CD4-positive, alpha-beta T cell treated with Interferon gamma for 1 hour (primary cell): ENCODE measurements around the gene FAH.

Experiments
- DNase-seq: peaks from one replicate; pipeline ENCODE4 v3.0.0-alpha.2; 2020

Gene FAH

GRCh38 chr15:80174017-80174746 lies 21.4 kb downstream of the FAH start:
- no peak for DNase-seq

DNA sequence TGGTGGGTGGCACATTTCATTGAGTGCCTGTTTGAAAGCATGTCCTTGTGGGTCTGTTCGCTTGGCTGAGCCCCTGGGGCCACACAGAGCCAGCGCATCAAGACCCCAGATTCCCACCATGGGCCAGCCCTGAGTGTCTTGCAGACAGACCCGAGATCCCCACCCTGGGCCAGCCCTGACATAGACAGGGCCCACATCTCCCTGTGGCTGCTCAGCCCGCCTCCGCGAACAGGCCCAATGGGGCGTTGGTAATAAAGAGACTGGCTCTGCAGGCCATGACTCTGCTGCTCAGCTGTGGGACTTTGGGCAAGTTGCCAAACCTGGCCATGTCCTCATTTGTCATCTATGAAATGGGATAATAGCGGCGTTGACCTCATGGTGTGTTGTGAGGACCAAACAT lies 22.6 kb downstream of the FAH start:
- no peak for DNase-seq

GRCh38 chr15:80176443-80176842 lies 23.6 kb downstream of the FAH start:
- no peak for DNase-seq

DNA sequence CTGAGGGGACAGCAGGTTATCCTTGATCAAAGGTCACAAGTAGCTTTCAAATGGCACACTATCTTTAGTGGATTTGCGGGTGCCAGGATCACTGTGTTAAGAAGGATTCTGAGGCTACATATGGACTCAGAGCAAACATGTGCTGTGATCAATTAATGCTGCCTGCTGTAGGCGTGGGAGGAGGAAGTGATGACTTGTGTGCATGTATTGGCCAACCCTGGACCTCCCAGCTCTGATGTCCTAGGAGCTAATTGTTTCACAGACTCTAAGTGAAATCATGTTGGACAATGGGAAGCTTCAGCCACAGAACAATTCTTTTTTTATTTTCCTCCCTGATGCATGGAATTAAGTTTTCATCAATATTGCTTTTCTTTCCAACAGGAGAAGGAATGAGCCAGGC lies 24.4 kb downstream of the FAH start:
- no peak for DNase-seq

GRCh38 chr15:80179025-80179759 lies 26.4 kb downstream of the FAH start:
- no peak for DNase-seq

DNA sequence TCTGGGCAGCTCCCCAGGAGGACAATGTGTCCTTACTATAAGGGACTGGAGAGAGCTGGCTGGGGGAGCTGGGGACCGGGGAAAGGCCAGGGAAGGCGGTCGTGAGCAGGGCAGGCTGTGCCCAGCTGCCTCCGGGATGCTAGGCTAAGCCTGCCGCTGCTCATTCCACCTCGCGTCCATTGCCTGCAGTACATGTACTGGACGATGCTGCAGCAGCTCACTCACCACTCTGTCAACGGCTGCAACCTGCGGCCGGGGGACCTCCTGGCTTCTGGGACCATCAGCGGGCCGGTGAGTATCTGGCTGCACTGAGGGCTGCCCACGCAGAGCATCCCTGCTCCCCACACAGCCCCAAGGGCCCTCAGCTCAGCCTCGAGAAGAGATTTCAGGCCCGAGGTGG lies 27.1 kb downstream of the FAH start:
- DNase-seq = no peak

DNA sequence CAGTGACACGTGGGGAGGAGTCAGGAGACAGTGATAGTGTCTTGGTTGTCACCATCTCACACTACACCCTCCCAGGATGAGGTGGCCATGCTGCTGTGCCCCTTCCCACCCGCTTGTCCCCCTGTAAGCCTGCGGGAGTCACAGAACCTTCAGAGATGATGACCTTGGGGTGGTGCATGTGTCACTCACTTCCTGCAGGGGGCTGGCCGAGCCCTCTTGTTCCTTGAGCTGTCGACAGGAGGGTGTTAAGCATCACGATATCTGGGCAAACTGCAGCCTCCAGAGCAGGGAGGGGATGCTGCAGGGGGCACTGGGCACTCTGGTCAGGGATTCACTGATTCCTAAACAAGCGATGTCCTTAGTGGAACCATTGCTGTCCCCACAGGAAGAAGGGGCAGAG lies 27.7 kb downstream of the FAH start:
- DNase-seq = no peak

GRCh38 chr15:80180986-80181385 lies 28.2 kb downstream of the FAH start:
- no peak for DNase-seq

GRCh38 chr15:80182611-80183261 lies 29.9 kb downstream of the FAH start:
- DNase-seq = no peak

- no peak for DNase-seq
Measured at GRCh38 chr15:80183306-80183705, 30.5 kb downstream of the FAH start.

- DNase-seq = no peak
Measured at GRCh38 chr15:80183886-80184285, 31.1 kb downstream of the FAH start.

GRCh38 chr15:80184554-80184953 lies 31.8 kb downstream of the FAH start:
- DNase-seq = no peak

DNA sequence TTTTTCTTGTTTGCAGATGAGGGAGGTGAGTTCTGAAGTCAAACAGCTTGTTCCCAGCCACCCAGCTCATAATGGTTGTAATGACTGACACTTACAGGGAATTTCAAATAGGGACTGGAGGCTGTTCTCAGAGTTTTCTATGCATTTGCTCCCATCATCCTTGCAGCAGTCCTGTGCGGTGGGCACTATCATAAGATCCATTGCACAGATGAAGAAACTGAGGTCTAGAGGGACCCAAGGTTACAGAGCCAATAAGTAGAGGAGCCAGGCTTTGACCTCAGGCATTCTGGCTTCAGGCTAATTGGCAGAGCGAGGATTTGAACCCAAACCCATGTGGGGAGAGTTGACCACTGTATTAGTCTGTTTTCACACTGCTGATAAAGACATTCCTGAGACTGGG lies 32.4 kb downstream of the FAH start:
- DNase-seq = no peak

GRCh38 chr15:80186066-80186465 lies 33.3 kb downstream of the FAH start:
- DNase-seq = no peak

DNA sequence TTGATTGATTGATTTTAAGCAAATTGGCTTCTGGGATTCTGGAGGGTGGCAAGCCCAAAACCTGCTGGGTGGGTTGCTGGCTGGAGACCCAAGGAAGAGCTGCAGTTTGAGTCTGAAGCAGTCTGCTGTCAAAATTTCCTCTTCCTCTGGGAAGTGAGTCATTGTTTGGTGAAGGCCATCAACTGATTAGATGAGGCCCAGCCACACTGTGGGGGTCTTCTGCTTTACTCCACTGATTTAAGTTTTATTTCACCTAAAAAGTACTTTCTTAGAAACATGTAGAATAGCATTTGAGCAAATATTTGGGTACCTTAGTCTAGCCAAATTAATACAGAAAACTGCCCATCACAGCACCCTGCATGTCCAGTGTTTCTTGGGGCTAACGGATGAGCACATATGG lies 33.8 kb downstream of the FAH start:
- DNase-seq = no peak

DNA sequence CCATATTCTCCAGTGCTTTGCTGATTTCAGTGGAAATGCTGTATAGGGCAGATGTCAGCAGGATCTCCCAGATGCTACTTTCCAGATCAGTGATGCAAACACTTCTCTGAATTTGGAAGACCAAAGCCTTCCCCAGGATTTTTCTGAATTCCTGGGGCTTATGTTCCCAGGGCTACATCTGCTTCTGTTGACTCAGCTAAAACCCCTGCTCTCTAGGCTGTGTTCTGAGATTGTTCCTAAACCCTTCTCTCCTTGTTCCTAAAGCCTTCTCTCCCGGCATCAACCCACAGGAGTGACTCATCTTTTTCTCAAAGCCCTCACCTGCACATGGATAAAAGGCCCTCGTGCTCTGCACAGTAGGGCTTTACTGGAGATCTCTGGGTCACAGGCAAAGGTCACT lies 35.5 kb downstream of the FAH start:
- DNase-seq = no peak

DNA sequence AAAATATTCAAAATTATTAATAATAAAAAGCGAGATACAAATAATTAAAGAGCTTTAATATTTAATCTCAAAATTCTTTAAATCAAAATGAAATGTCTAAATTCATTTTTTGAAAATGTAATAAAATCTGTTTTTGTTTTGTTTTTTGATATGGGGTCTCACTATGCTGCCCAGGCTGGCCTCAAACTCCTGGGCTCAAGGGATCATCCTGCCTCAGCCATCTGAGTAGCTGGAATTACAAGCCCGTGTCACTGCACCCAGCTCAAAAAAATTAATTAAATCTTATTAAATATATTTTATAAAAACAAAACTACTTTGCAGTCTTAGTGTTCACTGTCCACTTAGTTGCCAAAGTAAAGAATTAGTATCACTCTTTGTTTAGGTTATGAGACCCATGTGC lies 38.4 kb downstream of the FAH start:
- DNase-seq = no peak

DNA sequence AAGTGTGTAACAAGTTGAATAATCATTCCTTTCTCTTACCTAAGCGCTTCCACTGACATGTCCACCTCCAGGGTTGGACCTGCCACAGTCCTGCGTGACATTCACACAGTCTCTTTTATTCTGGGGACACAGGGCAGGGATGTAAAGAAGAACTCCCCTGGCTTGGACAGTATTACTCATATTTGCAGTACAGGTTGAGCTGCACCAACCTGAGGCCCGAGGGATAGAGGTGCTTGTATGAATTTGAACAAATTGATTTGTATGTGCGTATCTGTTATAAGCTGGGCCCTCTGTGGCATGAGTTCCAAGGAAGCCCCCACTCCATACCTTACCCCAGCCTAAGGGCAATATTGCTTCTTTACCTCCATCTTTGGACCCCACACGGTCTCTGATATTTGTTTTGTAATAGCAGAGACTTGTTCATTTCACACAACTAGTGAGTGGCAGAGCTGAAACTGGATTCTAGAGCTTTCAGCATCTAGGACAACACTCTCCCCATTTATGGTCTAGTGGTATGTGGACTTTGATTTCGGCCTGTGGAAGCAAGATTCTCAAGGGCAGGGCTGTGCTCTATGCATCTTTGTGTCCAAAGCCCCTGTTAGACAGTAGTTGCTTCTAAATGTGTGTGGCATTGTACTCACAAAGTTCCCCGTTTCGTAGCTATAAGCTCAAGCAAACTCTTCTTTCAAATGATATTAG lies 39.2 kb downstream of the FAH start:
- DNase-seq = no peak

DNA sequence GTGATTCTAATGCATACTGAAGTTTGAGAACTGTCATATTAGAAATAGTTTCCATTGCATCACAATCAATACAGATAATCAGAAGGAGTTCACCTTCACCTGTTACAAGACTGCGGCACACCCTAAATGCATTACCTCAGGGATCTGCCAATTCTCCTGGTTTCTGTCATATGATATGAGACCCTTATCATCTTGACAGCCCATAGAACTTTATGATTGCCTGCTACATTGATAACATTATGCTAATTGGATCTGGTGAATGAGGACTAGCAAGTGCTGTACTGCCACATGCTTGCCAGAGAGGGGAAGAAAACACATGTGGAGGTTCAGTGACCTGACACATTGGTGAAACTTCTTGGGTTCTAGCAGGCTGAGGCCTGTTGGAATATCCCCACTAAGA lies 41.4 kb downstream of the FAH start:
- no peak for DNase-seq

DNA sequence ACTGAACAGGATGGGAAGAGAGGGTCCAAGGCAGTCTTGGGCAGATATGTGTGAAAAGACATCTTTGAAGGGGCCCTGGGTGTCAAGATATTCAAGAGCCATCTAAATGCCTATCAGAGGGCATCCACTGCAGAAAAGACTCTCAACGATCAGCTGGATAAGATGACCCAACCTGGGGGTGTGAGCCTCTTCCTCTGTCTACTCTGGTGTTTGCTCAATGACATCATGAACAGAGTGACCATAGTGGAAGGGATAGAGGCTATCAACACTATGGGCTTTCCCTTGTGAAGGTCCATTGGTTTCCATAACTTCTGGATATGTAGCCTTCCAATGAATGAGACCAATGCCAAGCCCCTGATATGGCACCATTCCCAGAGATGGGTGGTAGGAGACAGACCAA lies 42.1 kb downstream of the FAH start:
- DNase-seq = no peak

GRCh38 chr15:80199366-80199765 lies 46.6 kb downstream of the FAH start:
- DNase-seq = no peak

- no peak for DNase-seq
Measured at GRCh38 chr15:80199869-80200268, 47.1 kb downstream of the FAH start.

- no peak for DNase-seq
Measured at GRCh38 chr15:80201256-80202015, 48.6 kb downstream of the FAH start.
